HepG2 (cell line): Measurements from ENCODE around the gene MYO1E.

Experiments
- ZNF263 ChIP-seq: sonication (generic); formaldehyde crosslinking; IDR thresholded peaks from 2 replicates; pipeline ENCODE4 v1.4.0; 2020; ENCODE audit warnings: missing genetic modification reagents
- TF ChIP-seq, protein P1 (sequence below): sonication (generic); formaldehyde crosslinking; IDR thresholded peaks from 2 replicates; pipeline ENCODE4 v1.4.0; 2020; ENCODE audit warnings: missing genetic modification reagents, borderline replicate concordance
- TF ChIP-seq, protein P2 (sequence below): sonication (generic); formaldehyde crosslinking; IDR thresholded peaks from 2 replicates; pipeline ENCODE4 v1.9.0; 2022; ENCODE audit warnings: low read depth, missing genetic modification reagents

- TF ChIP-seq, protein P1, sequence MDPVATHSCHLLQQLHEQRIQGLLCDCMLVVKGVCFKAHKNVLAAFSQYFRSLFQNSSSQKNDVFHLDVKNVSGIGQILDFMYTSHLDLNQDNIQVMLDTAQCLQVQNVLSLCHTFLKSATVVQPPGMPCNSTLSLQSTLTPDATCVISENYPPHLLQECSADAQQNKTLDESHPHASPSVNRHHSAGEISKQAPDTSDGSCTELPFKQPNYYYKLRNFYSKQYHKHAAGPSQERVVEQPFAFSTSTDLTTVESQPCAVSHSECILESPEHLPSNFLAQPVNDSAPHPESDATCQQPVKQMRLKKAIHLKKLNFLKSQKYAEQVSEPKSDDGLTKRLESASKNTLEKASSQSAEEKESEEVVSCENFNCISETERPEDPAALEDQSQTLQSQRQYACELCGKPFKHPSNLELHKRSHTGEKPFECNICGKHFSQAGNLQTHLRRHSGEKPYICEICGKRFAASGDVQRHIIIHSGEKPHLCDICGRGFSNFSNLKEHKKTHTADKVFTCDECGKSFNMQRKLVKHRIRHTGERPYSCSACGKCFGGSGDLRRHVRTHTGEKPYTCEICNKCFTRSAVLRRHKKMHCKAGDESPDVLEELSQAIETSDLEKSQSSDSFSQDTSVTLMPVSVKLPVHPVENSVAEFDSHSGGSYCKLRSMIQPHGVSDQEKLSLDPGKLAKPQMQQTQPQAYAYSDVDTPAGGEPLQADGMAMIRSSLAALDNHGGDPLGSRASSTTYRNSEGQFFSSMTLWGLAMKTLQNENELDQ (CRISPR knock-in tag) = no peak
- no peak for TF ChIP-seq ZNF263 (CRISPR knock-in tag)
- TF ChIP-seq, protein P2, sequence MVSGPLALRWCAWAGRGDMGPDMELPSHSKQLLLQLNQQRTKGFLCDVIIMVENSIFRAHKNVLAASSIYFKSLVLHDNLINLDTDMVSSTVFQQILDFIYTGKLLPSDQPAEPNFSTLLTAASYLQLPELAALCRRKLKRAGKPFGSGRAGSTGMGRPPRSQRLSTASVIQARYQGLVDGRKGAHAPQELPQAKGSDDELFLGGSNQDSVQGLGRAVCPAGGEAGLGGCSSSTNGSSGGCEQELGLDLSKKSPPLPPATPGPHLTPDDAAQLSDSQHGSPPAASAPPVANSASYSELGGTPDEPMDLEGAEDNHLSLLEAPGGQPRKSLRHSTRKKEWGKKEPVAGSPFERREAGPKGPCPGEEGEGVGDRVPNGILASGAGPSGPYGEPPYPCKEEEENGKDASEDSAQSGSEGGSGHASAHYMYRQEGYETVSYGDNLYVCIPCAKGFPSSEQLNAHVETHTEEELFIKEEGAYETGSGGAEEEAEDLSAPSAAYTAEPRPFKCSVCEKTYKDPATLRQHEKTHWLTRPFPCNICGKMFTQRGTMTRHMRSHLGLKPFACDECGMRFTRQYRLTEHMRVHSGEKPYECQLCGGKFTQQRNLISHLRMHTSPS (CRISPR knock-in tag) = no peak
Observed at GRCh38 chr15:59278120-59278519, 94.6 kb downstream of the MYO1E start.
